ENCODE data around the gene PRSS21. TPM values are rescaled to one million over a fixed set of nuclear protein-coding genes. Genes with fewer than 3 reads are reported as not detected.

Gene PRSS21
- total RNA-seq, 2 experiments from 2014 or later: not detected

DNA sequence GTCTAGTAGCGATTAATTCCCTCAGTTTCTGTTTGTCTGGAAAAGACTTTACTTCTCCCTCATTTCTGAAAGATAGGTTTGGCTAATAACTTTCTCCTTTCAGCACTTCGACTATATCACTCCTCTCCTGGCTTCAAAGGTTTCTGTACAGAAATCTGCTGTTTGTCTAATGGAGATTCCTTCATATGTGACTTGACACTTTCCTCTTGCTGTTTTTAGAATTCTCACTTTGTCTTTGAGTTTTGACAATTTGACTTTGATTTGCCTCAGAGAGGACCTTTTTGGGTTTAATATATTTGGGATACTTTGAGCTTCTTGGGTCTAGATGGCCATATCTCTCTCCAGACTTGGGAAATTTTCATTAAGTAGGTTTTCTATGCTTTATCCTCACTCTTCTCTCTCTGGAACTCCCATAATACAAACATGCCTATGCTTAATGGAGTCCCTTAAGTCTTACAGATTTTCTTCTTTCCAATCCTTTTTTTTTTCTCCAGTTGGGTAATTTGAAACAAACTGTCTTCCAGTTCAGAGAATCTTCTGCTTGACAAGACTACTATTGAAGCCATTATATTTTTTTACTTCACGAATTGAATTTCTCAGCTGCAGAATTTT, 7.8 kb upstream of the PRSS21 start:
- no peak for TF ChIP-seq CTCF (IDR thresholded peaks at IDR 0.05)
- ChIA-PET CTCF (no interaction called here), POLR2A (no interaction called here)
- intact Hi-C loops (cut with DNase I, micrococcal nuclease): no loop called here
- no peaks in the 10 kb centered on the region for H3K4me1 Mint-ChIP-seq (ENCODE audit: low read depth)
- H3K27ac Mint-ChIP-seq: no peak overlapping the region
- no peaks in the 10 kb centered on the region for H3K9me3 Mint-ChIP-seq
- ATAC-seq (ENCODE audit: poor library complexity): no peak
- Histone ChIP-seq H3K36me3 (ENCODE audit: insufficient read depth, low read length) (no peaks in the 10 kb centered on the region), H3K27ac (ENCODE audit: low read depth in 1 of 2, low read length in 2 of 2) (no peak overlapping the region), H3K4me1 (ENCODE audit: insufficient read depth, low read length) (no peaks in the 10 kb centered on the region), H3K9me3 (ENCODE audit: control insufficient read depth in 1 of 2, insufficient read depth in 1 of 2, low read length in 2 of 2) (peaks cover 3 to 11% of the 10 kb centered on the region in 2 experiments), H3K27me3 (ENCODE audit: control insufficient read depth in 1 of 2, insufficient read depth in 2 of 2, low read length in 2 of 2) (peaks cover 8 to 10% of the 10 kb centered on the region in 2 experiments), H3K4me3 (ENCODE audit: low read length) (no peak overlapping the region)
- peaks cover 30% of the 10 kb centered on the region for H3K27me3 Mint-ChIP-seq
- DNase-seq: no peak
- H3K4me3 Mint-ChIP-seq: no peak overlapping the region
- no peaks in the 10 kb centered on the region for H3K36me3 Mint-ChIP-seq (ENCODE audit: low read depth)

- H3K9me3 Mint-ChIP-seq: no peaks in the 10 kb centered on the region
- no peak overlapping the region for H3K4me3 ChIP-seq (ENCODE audit: low read length)
- CTCF ChIA-PET: no interaction called here
Measured at GRCh38 chr16:2810651-2811050, 6.4 kb upstream of the PRSS21 start.

GRCh38 chr16:2811703-2812471, 5.2 kb upstream of the PRSS21 start:
- H3K27me3 Mint-ChIP-seq: peaks cover 30% of the 10 kb centered on the region
- Histone ChIP-seq H3K27ac (ENCODE audit: low read depth in 1 of 2, low read length in 2 of 2) (no peak overlapping the region), H3K4me3 (ENCODE audit: low read length) (no peak overlapping the region), H3K36me3 (ENCODE audit: insufficient read depth, low read length) (no peaks in the 10 kb centered on the region), H3K4me1 (ENCODE audit: insufficient read depth, low read length) (no peaks in the 10 kb centered on the region), H3K9me3 (ENCODE audit: control insufficient read depth in 1 of 2, insufficient read depth in 1 of 2, low read length in 2 of 2) (peaks cover 0 to 6% of the 10 kb centered on the region in 2 experiments), H3K27me3 (ENCODE audit: control insufficient read depth in 1 of 2, insufficient read depth in 2 of 2, low read length in 2 of 2) (peaks cover 6 to 8% of the 10 kb centered on the region in 2 experiments)
- no peaks in the 10 kb centered on the region for H3K4me1 Mint-ChIP-seq (ENCODE audit: low read depth)
- H3K4me3 Mint-ChIP-seq: no peak overlapping the region
- ATAC-seq (ENCODE audit: poor library complexity): no peak
- H3K9me3 Mint-ChIP-seq: no peaks in the 10 kb centered on the region
- no peak for DNase-seq
- H3K27ac Mint-ChIP-seq: no peak overlapping the region
- no peaks in the 10 kb centered on the region for H3K36me3 Mint-ChIP-seq (ENCODE audit: low read depth)
- no peak for TF ChIP-seq CTCF (IDR thresholded peaks at IDR 0.05)
- POLR2A ChIA-PET: interaction anchor here (0.8 kb wide), 1 partner anchor 34 kb away, joined by 3 read pairs; the partner anchor contains the start of gene ELOB
- CTCF ChIA-PET: no interaction called here
- intact Hi-C loops (cut with DNase I, micrococcal nuclease): no loop called here

More at GRCh38 chr16:2810651-2811050, 6.4 kb upstream of the PRSS21 start:
- Mint-ChIP-seq H3K4me1 (ENCODE audit: low read depth) (no peaks in the 10 kb centered on the region), H3K27ac (no peak overlapping the region), H3K27me3 (peaks cover 30% of the 10 kb centered on the region), H3K36me3 (ENCODE audit: low read depth) (no peaks in the 10 kb centered on the region), H3K4me3 (no peak overlapping the region)
- ATAC-seq (ENCODE audit: poor library complexity) (no peak), DNase-seq (no peak)
- Histone ChIP-seq H3K4me1 (ENCODE audit: insufficient read depth, low read length) (no peaks in the 10 kb centered on the region), H3K9me3 (ENCODE audit: control insufficient read depth in 1 of 2, insufficient read depth in 1 of 2, low read length in 2 of 2) (peaks cover 0 to 9% of the 10 kb centered on the region in 2 experiments), H3K36me3 (ENCODE audit: insufficient read depth, low read length) (no peaks in the 10 kb centered on the region), H3K27ac (ENCODE audit: low read depth in 1 of 2, low read length in 2 of 2) (no peak overlapping the region), H3K27me3 (ENCODE audit: control insufficient read depth in 1 of 2, insufficient read depth in 2 of 2, low read length in 2 of 2) (peaks cover 6 to 8% of the 10 kb centered on the region in 2 experiments)
- intact Hi-C loops (cut with DNase I, micrococcal nuclease): no loop called here
- POLR2A ChIA-PET: no interaction called here
- no peak for TF ChIP-seq CTCF (IDR thresholded peaks at IDR 0.05)
